Measurements from ENCODE around the gene PLPP2. TPM values are rescaled to one million over a fixed set of nuclear protein-coding genes. Genes with fewer than 3 reads are reported as not detected.

The PLPP2 gene
- total and polyA plus RNA-seq, 4 donors: 14.1 to 41.3 (median 35.0) TPM

DNA sequence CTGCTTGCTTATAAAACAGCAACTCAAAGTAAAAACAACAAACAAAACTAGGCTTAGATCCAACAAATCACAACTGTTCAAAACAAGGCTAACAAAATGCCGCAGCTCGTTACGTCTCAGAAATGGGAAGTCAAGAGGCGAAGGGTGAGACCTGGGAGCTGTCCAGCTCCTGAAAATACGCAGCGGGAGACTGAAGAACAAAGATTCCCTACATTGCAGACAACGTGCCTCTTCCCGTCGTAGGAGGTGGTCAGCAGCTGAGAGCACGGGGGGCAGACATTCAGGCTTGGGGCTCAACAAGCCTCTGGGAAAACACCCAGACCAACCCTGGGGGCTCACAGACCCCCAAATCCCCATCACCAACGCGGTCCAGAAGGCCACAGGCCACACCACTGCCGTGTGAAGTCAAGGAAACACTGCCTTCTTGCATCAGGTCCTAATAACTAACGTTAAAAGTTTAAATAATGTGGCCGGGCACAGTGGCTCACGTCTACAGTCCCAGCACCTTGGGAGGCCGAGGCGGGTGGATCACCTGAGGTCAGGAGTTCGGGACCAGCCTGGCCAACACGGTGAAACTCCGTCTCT is 13.5 kb downstream of the PLPP2 start:
- Histone ChIP-seq H3K27ac (ENCODE audit: low read depth in 1 of 2, low read length in 1 of 2) (no peak overlapping the region), H3K9me3 (ENCODE audit: control insufficient read depth in 4 of 4, insufficient read depth in 3 of 4, low read length in 3 of 4) (no peaks in the 10 kb centered on the region), H3K27me3 (ENCODE audit: control insufficient read depth in 3 of 3, insufficient read depth in 3 of 3, low read length in 2 of 3) (no peaks in the 10 kb centered on the region), H3K36me3 (ENCODE audit: control insufficient read depth in 4 of 4, insufficient read depth in 4 of 4, low read length in 4 of 4) (no peaks in the 10 kb centered on the region), H3K9ac (ENCODE audit: insufficient read depth in 1 of 2, low read length in 2 of 2) (no peak overlapping the region), H3K4me1 (ENCODE audit: control insufficient read depth in 5 of 5, insufficient read depth in 5 of 5, low read length in 5 of 5) (no peaks in the 10 kb centered on the region), H3K4me3 (no peak overlapping the region)
- ATAC-seq (ENCODE audit: insufficient read depth, low FRiP score) (no peak), DNase-seq (peak; percentile 64 to 82 (median 72))
- TF ChIP-seq, protein P1, sequence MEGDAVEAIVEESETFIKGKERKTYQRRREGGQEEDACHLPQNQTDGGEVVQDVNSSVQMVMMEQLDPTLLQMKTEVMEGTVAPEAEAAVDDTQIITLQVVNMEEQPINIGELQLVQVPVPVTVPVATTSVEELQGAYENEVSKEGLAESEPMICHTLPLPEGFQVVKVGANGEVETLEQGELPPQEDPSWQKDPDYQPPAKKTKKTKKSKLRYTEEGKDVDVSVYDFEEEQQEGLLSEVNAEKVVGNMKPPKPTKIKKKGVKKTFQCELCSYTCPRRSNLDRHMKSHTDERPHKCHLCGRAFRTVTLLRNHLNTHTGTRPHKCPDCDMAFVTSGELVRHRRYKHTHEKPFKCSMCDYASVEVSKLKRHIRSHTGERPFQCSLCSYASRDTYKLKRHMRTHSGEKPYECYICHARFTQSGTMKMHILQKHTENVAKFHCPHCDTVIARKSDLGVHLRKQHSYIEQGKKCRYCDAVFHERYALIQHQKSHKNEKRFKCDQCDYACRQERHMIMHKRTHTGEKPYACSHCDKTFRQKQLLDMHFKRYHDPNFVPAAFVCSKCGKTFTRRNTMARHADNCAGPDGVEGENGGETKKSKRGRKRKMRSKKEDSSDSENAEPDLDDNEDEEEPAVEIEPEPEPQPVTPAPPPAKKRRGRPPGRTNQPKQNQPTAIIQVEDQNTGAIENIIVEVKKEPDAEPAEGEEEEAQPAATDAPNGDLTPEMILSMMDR (IDR thresholded peaks at IDR 0.05; ENCODE audit: control extremely low read depth, extremely low read depth): no peak
- WGBS, 2 donors: 36 to 42% methylated on average over 21 of the region's 21 CpGs

DNA sequence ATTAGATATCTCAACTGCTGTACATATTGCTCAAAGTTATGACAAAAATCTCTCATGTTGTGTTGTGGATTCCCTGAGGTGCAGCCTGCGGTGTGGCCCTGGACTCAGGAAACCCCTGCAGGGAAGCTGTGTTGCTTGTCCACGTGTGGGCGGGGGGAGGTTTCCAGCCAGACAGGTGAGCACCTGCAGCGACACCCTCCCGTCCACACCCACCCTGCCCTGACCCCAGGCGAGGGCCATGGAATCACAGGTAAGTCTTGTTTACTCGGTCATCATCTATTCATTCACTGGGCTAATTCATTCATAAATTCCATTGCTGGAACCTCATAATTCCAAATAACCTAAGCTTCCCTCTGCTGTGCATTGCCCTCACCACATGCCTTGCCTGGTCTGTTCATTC is 14.1 kb downstream of the PLPP2 start:
- no peaks in the 10 kb centered on the region for H3K4me1 ChIP-seq (ENCODE audit: control insufficient read depth in 5 of 5, insufficient read depth in 5 of 5, low read length in 5 of 5)
- no peak for DNase-seq
- H3K9ac ChIP-seq (ENCODE audit: insufficient read depth in 1 of 2, low read length in 2 of 2): no peak overlapping the region
- no peak for ATAC-seq (ENCODE audit: insufficient read depth, low FRiP score)
- H3K27me3 ChIP-seq (ENCODE audit: control insufficient read depth in 3 of 3, insufficient read depth in 3 of 3, low read length in 2 of 3): no peaks in the 10 kb centered on the region
- no peak overlapping the region for H3K27ac ChIP-seq (ENCODE audit: low read depth in 1 of 2, low read length in 1 of 2)
- H3K4me3 ChIP-seq: no peak overlapping the region
- no peaks in the 10 kb centered on the region for H3K36me3 ChIP-seq (ENCODE audit: control insufficient read depth in 4 of 4, insufficient read depth in 4 of 4, low read length in 4 of 4)
- H3K9me3 ChIP-seq (ENCODE audit: control insufficient read depth in 4 of 4, insufficient read depth in 3 of 4, low read length in 3 of 4): no peaks in the 10 kb centered on the region
- TF ChIP-seq, protein P1 (IDR thresholded peaks at IDR 0.05; ENCODE audit: control extremely low read depth, extremely low read depth): no peak
- WGBS, 2 donors: 72 to 74% methylated on average over 7 of the region's 7 CpGs

DNA sequence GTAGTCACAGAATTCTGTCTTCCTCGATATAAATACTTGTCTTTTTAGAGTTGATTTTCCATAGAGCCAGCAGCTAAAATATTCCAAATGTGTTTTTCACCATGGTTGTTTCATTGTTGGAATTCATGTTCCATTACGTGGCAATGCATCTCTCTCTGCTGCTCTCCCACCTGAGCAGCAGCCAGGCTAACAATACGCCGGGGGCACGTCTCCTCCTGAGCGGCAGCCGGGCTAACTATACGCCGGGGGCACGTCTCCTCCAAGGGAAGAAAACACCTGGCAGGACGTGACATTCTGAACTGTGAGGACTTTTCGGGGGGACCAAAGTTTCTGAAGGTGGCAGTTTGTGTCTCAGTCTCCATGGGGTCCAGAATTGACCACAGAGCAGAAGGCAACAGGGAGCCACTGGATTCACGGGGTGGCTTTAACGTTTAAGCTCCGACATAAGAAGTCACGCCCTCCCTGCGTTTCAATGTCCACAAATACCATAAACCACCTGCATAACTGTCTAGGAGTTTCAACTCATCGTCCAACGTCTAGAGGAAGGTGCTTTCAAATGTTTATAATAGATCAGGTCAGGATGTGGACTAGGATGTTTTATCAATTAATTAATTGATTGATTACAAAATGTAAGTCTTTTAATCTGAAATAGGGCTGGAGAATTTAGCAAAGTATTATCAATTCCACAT is 15.1 kb downstream of the PLPP2 start:
- Histone ChIP-seq H3K4me3 (no peak overlapping the region), H3K9ac (ENCODE audit: insufficient read depth in 1 of 2, low read length in 2 of 2) (no peak overlapping the region), H3K4me1 (ENCODE audit: control insufficient read depth in 5 of 5, insufficient read depth in 5 of 5, low read length in 5 of 5) (no peaks in the 10 kb centered on the region), H3K36me3 (ENCODE audit: control insufficient read depth in 4 of 4, insufficient read depth in 4 of 4, low read length in 4 of 4) (no peaks in the 10 kb centered on the region), H3K27ac (ENCODE audit: low read depth in 1 of 2, low read length in 1 of 2) (no peak overlapping the region), H3K27me3 (ENCODE audit: control insufficient read depth in 3 of 3, insufficient read depth in 3 of 3, low read length in 2 of 3) (no peaks in the 10 kb centered on the region), H3K9me3 (ENCODE audit: control insufficient read depth in 4 of 4, insufficient read depth in 3 of 4, low read length in 3 of 4) (no peaks in the 10 kb centered on the region)
- DNase-seq (no peak), ATAC-seq (ENCODE audit: insufficient read depth, low FRiP score) (no peak)
- TF ChIP-seq, protein P1 (IDR thresholded peaks at IDR 0.05; ENCODE audit: control extremely low read depth, extremely low read depth): no peak
- 87 to 92% methylated on average over 19 of the region's 19 CpGs for WGBS, 2 donors
